DLD1 (cell line): ENCODE data around the gene RARB.

Source experiments
- in situ Hi-C: cut with HindIII; loops from 2 replicates; pipeline ENCODE4 v1.10.0; 2017; ENCODE audit warnings: low sequenced_read_pairs

Gene RARB

GRCh38 chr3:25500706-25501210 lies 72.7 kb downstream of the RARB start:
- in situ Hi-C loops: no loop called here

GRCh38 chr3:25502233-25502632 lies 74.2 kb downstream of the RARB start:
- in situ Hi-C loops: no loop called here

- in situ Hi-C loops: no loop called here
Measured at GRCh38 chr3:25503898-25504301, 75.8 kb downstream of the RARB start.

- in situ Hi-C loops: no loop called here
Measured at GRCh38 chr3:25505581-25505980, 77.5 kb downstream of the RARB start.

GRCh38 chr3:25507811-25508210 lies 79.7 kb downstream of the RARB start:
- in situ Hi-C loops: no loop called here

GRCh38 chr3:25508433-25508832 lies 80.4 kb downstream of the RARB start:
- in situ Hi-C loops: no loop called here

GRCh38 chr3:25508901-25509300 lies 80.8 kb downstream of the RARB start:
- in situ Hi-C loops: no loop called here

- in situ Hi-C loops: no loop called here
Measured at GRCh38 chr3:25510797-25511196, 82.7 kb downstream of the RARB start.

- in situ Hi-C loops: no loop called here
Measured at GRCh38 chr3:25511972-25512721, 84.1 kb downstream of the RARB start.

- in situ Hi-C loops: no loop called here
Measured at GRCh38 chr3:25513642-25514266, 85.7 kb downstream of the RARB start.

GRCh38 chr3:25515171-25515570 lies 87.1 kb downstream of the RARB start:
- in situ Hi-C loops: no loop called here

- in situ Hi-C loops: no loop called here
Measured at GRCh38 chr3:25520926-25521559, 93.0 kb downstream of the RARB start.

GRCh38 chr3:25527336-25527735 lies 99.3 kb downstream of the RARB start:
- in situ Hi-C loops: no loop called here

- in situ Hi-C loops: no loop called here
Measured at GRCh38 chr3:25527801-25528200, 99.7 kb downstream of the RARB start.

GRCh38 chr3:25531971-25532370 lies 103.9 kb downstream of the RARB start:
- in situ Hi-C loops: no loop called here

- in situ Hi-C loops: no loop called here
Measured at GRCh38 chr3:25532431-25533162, 104.5 kb downstream of the RARB start.

- in situ Hi-C loops: no loop called here
Measured at GRCh38 chr3:25533399-25533798, 105.3 kb downstream of the RARB start.

- in situ Hi-C loops: no loop called here
Measured at GRCh38 chr3:25534007-25534406, 105.9 kb downstream of the RARB start.

- in situ Hi-C loops: no loop called here
Measured at GRCh38 chr3:25536521-25537391, 108.7 kb downstream of the RARB start.

- in situ Hi-C loops: no loop called here
Measured at GRCh38 chr3:25537516-25537915, 109.5 kb downstream of the RARB start.
